HCT116 (cell line): ENCODE results near the gene LCAT. TPM values are rescaled to one million over a fixed set of nuclear protein-coding genes. Genes with fewer than 3 reads are reported as not detected.

Experiments
- ATAC-seq: fragments of 200-7000 bp; cut with Tn5 transposase; 2 replicates; pipeline ENCODE4 v1.9.1; 2020; ENCODE audit warnings: mild to moderate bottlenecking, moderate library complexity
- BruUV-seq: library from RNA; stranded (reverse); fragments of 400-500 nt; replicated peaks from 2 replicates; lab custom pipeline; 2021; lab: Mats Ljungman, UMichigan
- CTCF ChIA-PET: fragments of 300-600 bp; sonication (Branson Sonifier 250); formaldehyde crosslinking; loops from one replicate; lab custom pipeline; 2021; ENCODE audit warnings: antibody characterized with exemption; lab: Charles Lee
- POLR2A ChIA-PET: fragments of 300-600, 350-600 bp; sonication (Branson Sonifier 250); formaldehyde crosslinking; loops from one replicate; lab custom pipeline; 2021; ENCODE audit warnings: antibody characterized with exemption; lab: Charles Lee
- RAD21 ChIA-PET, 2 experiments: fragments of 300-600 bp; sonication (Branson Sonifier 250); formaldehyde crosslinking; loops; one replicate each; lab custom pipeline; 2023; ENCODE audit warnings: low total read pairs in 2 of 2; ENCODE audit not compliant: uncharacterized antibody in 2 of 2, unreplicated experiment in 2 of 2, low non-redundant PET in 1 of 2; lab: Charles Lee
- DNase-seq: peaks from one replicate; pipeline ENCODE4 v3.0.0-alpha.2; 2010; ENCODE audit warnings: low read depth, low spot score
- H2AFZ ChIP-seq: fragments of 200-600 bp; shearing (Covaris generic), sonication (generic); 2 replicates; pipeline ENCODE4 v1.6.1; 2017; ENCODE audit warnings: low read depth, mixed run types, mixed read lengths, antibody characterized with exemption, low read length; ENCODE audit not compliant: poor library complexity, severe bottlenecking
- H3K27ac ChIP-seq: 2 replicates; pipeline ENCODE4 v1.5.1; 2012; ENCODE audit warnings: low read depth, low read length
- H3K27me3 ChIP-seq: fragments of 200-600 bp; sonication (generic); 2 replicates; pipeline ENCODE4 v1.6.1; 2016; ENCODE audit warnings: mixed run types, low read length, mixed read lengths; ENCODE audit not compliant: insufficient read depth
- H3K36me3 ChIP-seq, 2 experiments: fragments of 200-500 bp in 1 of 2; fragments of 200-600 bp in 1 of 2; sonication (Bioruptor generic) in 1 of 2; sonication (generic) in 1 of 2; 2 replicates each; pipeline versions ENCODE4 v1.5.1 to v1.6.1; 2014 to 2016; ENCODE audit warnings: low read length in 2 of 2, inconsistent platforms in 1 of 2, mixed read lengths in 1 of 2, mixed run types in 1 of 2; ENCODE audit not compliant: insufficient read depth in 2 of 2, control insufficient read depth in 1 of 2
- H3K4me1 ChIP-seq, 2 experiments: fragments of 200-600 bp in 1 of 2; sonication (generic) in 1 of 2; 2 replicates each; pipeline versions ENCODE4 v1.5.1 to v1.6.1; 2012 to 2017; ENCODE audit warnings: low read length in 2 of 2, inconsistent platforms in 1 of 2, mild to moderate bottlenecking in 1 of 2, mixed read lengths in 1 of 2, mixed run types in 1 of 2, moderate library complexity in 1 of 2; ENCODE audit not compliant: insufficient read depth in 2 of 2, control insufficient read depth in 1 of 2
- H3K4me2 ChIP-seq: fragments of 200-600 bp; sonication (generic); 2 replicates; pipeline ENCODE4 v1.6.1; 2017; ENCODE audit warnings: mixed run types, low read length, mixed read lengths
- H3K4me3 ChIP-seq, 2 experiments: fragments of 200-600 bp in 1 of 2; sonication (generic) in 1 of 2; replicated peaks in 1 of 2; 2 replicates each; pipeline ENCODE4 v1.5.1; 2011 to 2016; ENCODE audit warnings: low read length in 2 of 2, control low read depth in 1 of 2, low read depth in 1 of 2, mild to moderate bottlenecking in 1 of 2, mixed read lengths in 1 of 2, mixed run types in 1 of 2
- H3K79me2 ChIP-seq: fragments of 200-600 bp; sonication (generic); 2 replicates; pipeline ENCODE4 v1.6.1; 2017; ENCODE audit warnings: mild to moderate bottlenecking, mixed run types, low read length, moderate library complexity, mixed read lengths; ENCODE audit not compliant: insufficient read depth
- H3K9ac ChIP-seq: fragments of 200-600 bp; sonication (generic); 2 replicates; pipeline ENCODE4 v1.6.1; 2016; ENCODE audit warnings: low read length, mixed read lengths
- H3K9me2 ChIP-seq: fragments of 200-600 bp; sonication (generic), shearing (Covaris generic); 2 replicates; pipeline ENCODE4 v1.6.1; 2017; ENCODE audit warnings: mixed run types, mild to moderate bottlenecking, moderate library complexity; ENCODE audit not compliant: insufficient read depth
- H3K9me3 ChIP-seq, 2 experiments: fragments of 200-500 bp in 1 of 2; fragments of 200-600 bp in 1 of 2; sonication (Bioruptor generic) in 1 of 2; sonication (generic) in 1 of 2; 2 replicates each; pipeline ENCODE4 v1.6.1; 2014 to 2017; ENCODE audit warnings: low read length in 2 of 2, mixed read lengths in 2 of 2, inconsistent platforms in 1 of 2, low read depth in 1 of 2, mild to moderate bottlenecking in 1 of 2, mixed run types in 1 of 2, moderate library complexity in 1 of 2; ENCODE audit not compliant: control insufficient read depth in 1 of 2, insufficient read depth in 1 of 2
- H4K20me1 ChIP-seq: fragments of 200-600 bp; sonication (generic), shearing (Covaris generic); 2 replicates; pipeline ENCODE4 v1.6.1; 2017; ENCODE audit warnings: mixed run types, mild to moderate bottlenecking, moderate library complexity; ENCODE audit not compliant: insufficient read depth
- CBX3 ChIP-seq: IDR thresholded peaks from 2 replicates; pipeline ENCODE4 v1.6.1; 2012; ENCODE audit warnings: low read depth
- EGR1 ChIP-seq: IDR thresholded peaks from 2 replicates; pipeline ENCODE4 v1.6.1; 2012; ENCODE audit warnings: low read depth
- ELF1 ChIP-seq: IDR thresholded peaks from 2 replicates; pipeline ENCODE4 v1.6.1; 2012; ENCODE audit warnings: low read depth, borderline replicate concordance
- EZH2 ChIP-seq: fragments of 200-600 bp; sonication (generic); IDR thresholded peaks from 2 replicates; pipeline ENCODE4 v1.6.1; 2017; ENCODE audit warnings: antibody characterized with exemption, mixed run types
- FOSL1 ChIP-seq: IDR thresholded peaks from 2 replicates; pipeline ENCODE4 v1.6.1; 2012; ENCODE audit warnings: low read depth
- MAX ChIP-seq: IDR thresholded peaks from 2 replicates; pipeline ENCODE4 v1.6.1; 2012
- POLR2A ChIP-seq: IDR thresholded peaks from 2 replicates; pipeline ENCODE4 v1.7.0; 2011; ENCODE audit warnings: borderline replicate concordance; ENCODE audit not compliant: insufficient read depth, insufficient read length; ENCODE audit errors: extremely low read depth
- POLR2AphosphoS5 ChIP-seq: IDR thresholded peaks from 2 replicates; pipeline ENCODE4 v1.6.1; 2011; ENCODE audit warnings: mild to moderate bottlenecking, low read depth, low read length, moderate library complexity
- RAD21 ChIP-seq: IDR thresholded peaks from 2 replicates; pipeline ENCODE4 v1.6.1; 2012; ENCODE audit warnings: low read depth, mild to moderate bottlenecking
- REST ChIP-seq: IDR thresholded peaks from 2 replicates; pipeline ENCODE4 v1.6.1; 2012; ENCODE audit warnings: low read depth
- SIN3A ChIP-seq: IDR thresholded peaks from 2 replicates; pipeline ENCODE4 v1.6.1; 2012; ENCODE audit warnings: low read depth
- SP1 ChIP-seq: IDR thresholded peaks from 2 replicates; pipeline ENCODE4 v1.6.1; 2012; ENCODE audit warnings: low read depth
- YY1 ChIP-seq: IDR thresholded peaks from 2 replicates; pipeline ENCODE4 v1.6.1; 2011; ENCODE audit warnings: low read length, low read depth, moderate library complexity, mild to moderate bottlenecking; ENCODE audit not compliant: insufficient replicate concordance; ENCODE audit errors: extremely low read depth
- ZNF274 ChIP-seq: fragments of 200-500 bp; sonication (Bioruptor generic); IDR thresholded peaks from 2 replicates; pipeline ENCODE4 v1.6.1; 2014; ENCODE audit warnings: mild to moderate bottlenecking, low read depth, low read length, inconsistent platforms
- intact Hi-C: fragments of 100-400 bp; cut with micrococcal nuclease; formaldehyde crosslinking; loops from 2 replicates; pipeline ENCODE4 v1.10.0; 2022
- total RNA-seq: library from RNA; stranded (reverse); gene quantifications from one replicate; pipeline ENCODE4 v1.2.1, GENCODE V29; 2021; ENCODE audit not compliant: unreplicated experiment
- TF ChIP-seq, protein P1 (sequence below): IDR thresholded peaks from 2 replicates; pipeline ENCODE4 v1.6.1; 2011; ENCODE audit warnings: mild to moderate bottlenecking, low read length, moderate library complexity; ENCODE audit not compliant: insufficient replicate concordance; ENCODE audit errors: extremely low read depth

The LCAT gene
- total RNA-seq, 1 experiment from 2014 or later: 17.6 TPM

DNA sequence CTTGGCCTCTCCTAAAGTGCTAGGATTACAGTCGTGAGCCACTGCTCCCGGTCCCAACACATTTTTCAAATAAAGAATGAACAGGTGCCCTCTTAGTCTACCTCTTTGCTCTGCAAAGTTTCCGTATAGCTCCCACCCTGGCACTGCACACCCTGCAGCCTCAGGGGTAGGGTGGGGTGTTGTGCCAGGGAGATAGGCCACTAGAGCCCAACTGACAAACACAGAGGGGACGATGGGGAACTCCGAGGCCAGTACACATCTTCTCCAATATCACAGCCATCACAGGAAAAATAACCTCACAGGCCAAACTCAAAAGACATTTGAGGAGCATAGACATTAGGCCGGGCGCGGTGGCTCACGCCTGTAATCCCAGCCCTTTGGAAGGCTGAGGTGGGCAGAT lies 27.2 kb upstream of the LCAT start:
- BruUV-seq: no TSS peak

GRCh38 chr16:67969254-67970039 lies 25.5 kb upstream of the LCAT start:
- intact Hi-C loops: no loop called here
- H3K36me3 ChIP-seq: no peaks in the 10 kb centered on the region
- peaks cover 21 to 26% of the 10 kb centered on the region in 2 experiments for H3K4me1 ChIP-seq
- BruUV-seq: no TSS peak
- DNase-seq (no peak), ATAC-seq (no peak)
- peak overlapping the region; percentile 87; the same call in 1 of the 2 replicates for H3K4me2 ChIP-seq
- H3K27me3 ChIP-seq: no peaks in the 10 kb centered on the region
- H4K20me1 ChIP-seq: no peaks in the 10 kb centered on the region
- no peaks in the 10 kb centered on the region for H3K9me3 ChIP-seq
- H3K4me3 ChIP-seq: no peak overlapping the region
- H3K27ac ChIP-seq: peak overlapping the region; percentile 87
- H3K79me2 ChIP-seq: peaks cover 30% of the 10 kb centered on the region
- RAD21 ChIA-PET: no interaction called here
- H3K9ac ChIP-seq: 0 out of 2 replicates have a peak overlapping the region, but pooled peaks have one; percentile 92
- POLR2A ChIA-PET: no interaction called here
- CTCF ChIA-PET: no interaction called here
- peak overlapping the region; percentile 20 for H2AFZ ChIP-seq
- H3K9me2 ChIP-seq: no peaks in the 10 kb centered on the region
- TF ChIP-seq REST: no peak
- TF ChIP-seq ELF1: no peak
- no peak for TF ChIP-seq SIN3A
- no peak for TF ChIP-seq RAD21
- no peak for TF ChIP-seq ZNF274
- TF ChIP-seq POLR2A: no peak
- TF ChIP-seq FOSL1: no peak
- no peak for TF ChIP-seq EGR1
- TF ChIP-seq EZH2: no peak
- TF ChIP-seq MAX: no peak

More for the DNA sequence above, 27.2 kb upstream of the LCAT start:
- intact Hi-C loops: no loop called here
- ChIA-PET CTCF (no interaction called here), POLR2A (no interaction called here), RAD21 (no interaction called here)
- no peak overlapping the region for H2AFZ ChIP-seq
- TF ChIP-seq RAD21: no peak
- TF ChIP-seq EZH2: no peak
- TF ChIP-seq CBX3: no peak
- no peak for TF ChIP-seq SP1
- no peak for TF ChIP-seq POLR2AphosphoS5
- TF ChIP-seq, protein P1, sequence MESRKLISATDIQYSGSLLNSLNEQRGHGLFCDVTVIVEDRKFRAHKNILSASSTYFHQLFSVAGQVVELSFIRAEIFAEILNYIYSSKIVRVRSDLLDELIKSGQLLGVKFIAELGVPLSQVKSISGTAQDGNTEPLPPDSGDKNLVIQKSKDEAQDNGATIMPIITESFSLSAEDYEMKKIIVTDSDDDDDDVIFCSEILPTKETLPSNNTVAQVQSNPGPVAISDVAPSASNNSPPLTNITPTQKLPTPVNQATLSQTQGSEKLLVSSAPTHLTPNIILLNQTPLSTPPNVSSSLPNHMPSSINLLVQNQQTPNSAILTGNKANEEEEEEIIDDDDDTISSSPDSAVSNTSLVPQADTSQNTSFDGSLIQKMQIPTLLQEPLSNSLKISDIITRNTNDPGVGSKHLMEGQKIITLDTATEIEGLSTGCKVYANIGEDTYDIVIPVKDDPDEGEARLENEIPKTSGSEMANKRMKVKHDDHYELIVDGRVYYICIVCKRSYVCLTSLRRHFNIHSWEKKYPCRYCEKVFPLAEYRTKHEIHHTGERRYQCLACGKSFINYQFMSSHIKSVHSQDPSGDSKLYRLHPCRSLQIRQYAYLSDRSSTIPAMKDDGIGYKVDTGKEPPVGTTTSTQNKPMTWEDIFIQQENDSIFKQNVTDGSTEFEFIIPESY: no peak
- no peak for TF ChIP-seq YY1
- TF ChIP-seq EGR1: no peak
- H3K9ac ChIP-seq: no peak overlapping the region
- H3K79me2 ChIP-seq: peaks cover 22% of the 10 kb centered on the region
- H3K36me3 ChIP-seq: no peaks in the 10 kb centered on the region
- ATAC-seq: no peak
- H3K4me1 ChIP-seq: peaks cover 15 to 21% of the 10 kb centered on the region in 2 experiments
- no peaks in the 10 kb centered on the region for H3K9me2 ChIP-seq
- H3K4me2 ChIP-seq: no peak overlapping the region
- H3K27ac ChIP-seq: no peak overlapping the region
- no peaks in the 10 kb centered on the region for H3K9me3 ChIP-seq
- no peaks in the 10 kb centered on the region for H4K20me1 ChIP-seq
- no peaks in the 10 kb centered on the region for H3K27me3 ChIP-seq
- DNase-seq: no peak
- no peak overlapping the region for H3K4me3 ChIP-seq
